NCI-H446 treated with DMSO at 0.1 percent for 48 hours (cell line): ENCODE data around the gene TBL2.
"Not testable (repeated sequence)": the region's sequence is repeated elsewhere in the genome, so short reads cannot be mapped to it uniquely, and the experiment has no call there.

ENCODE experiments used
- DNase-seq: peaks from one replicate; lab custom pipeline; 2025; lab: John Stamatoyannopoulos, UW

TBL2 gene

GRCh38 chr7:73578342-73579128 lies at the start of gene TBL2:
TSS of gene TBL2 (minus strand) at chr7:73578579. CDS start at chr7:73578549, 30 bp downstream.
- peak; percentile 88 for DNase-seq

GRCh38 chr7:73626814-73627213 lies 48.4 kb upstream of the TBL2 start:
- DNase-seq, result peak; percentile 36

- DNase-seq, result no peak
Measured at GRCh38 chr7:73625276-73625675, 46.9 kb upstream of the TBL2 start.

- DNase-seq, result no peak
Measured at GRCh38 chr7:73624669-73625001, 46.3 kb upstream of the TBL2 start.

- no peak for DNase-seq
Measured at GRCh38 chr7:73623798-73624668, 45.7 kb upstream of the TBL2 start, which contains the start of gene MLXIPL. TSS of gene MLXIPL (minus strand) at chr7:73624522. CDS start at chr7:73624492, 30 bp downstream.

GRCh38 chr7:73622909-73623797 lies 44.8 kb upstream of the TBL2 start:
- DNase-seq, result no peak

- no peak for DNase-seq
Measured at GRCh38 chr7:73622527-73622908, 44.1 kb upstream of the TBL2 start.

- DNase-seq, result no peak
Measured at GRCh38 chr7:73621168-73622063, 43.0 kb upstream of the TBL2 start.

- not testable (repeated sequence) for DNase-seq
Measured at GRCh38 chr7:73619394-73619793, 41.0 kb upstream of the TBL2 start.

- no peak for DNase-seq
Measured at GRCh38 chr7:73618538-73618937, 40.2 kb upstream of the TBL2 start.

GRCh38 chr7:73617520-73617919 lies 39.1 kb upstream of the TBL2 start:
- not testable (repeated sequence) for DNase-seq

GRCh38 chr7:73615886-73616285 lies 37.5 kb upstream of the TBL2 start:
- peak; percentile 19 for DNase-seq

GRCh38 chr7:73614937-73615336 lies 36.6 kb upstream of the TBL2 start:
- not testable (repeated sequence) for DNase-seq

- no peak for DNase-seq
Measured at GRCh38 chr7:73613954-73614735, 35.8 kb upstream of the TBL2 start.

GRCh38 chr7:73612598-73613269 lies 34.4 kb upstream of the TBL2 start:
- no peak for DNase-seq

- no peak for DNase-seq
Measured at GRCh38 chr7:73611017-73611555, 32.7 kb upstream of the TBL2 start.

GRCh38 chr7:73610105-73610504 lies 31.7 kb upstream of the TBL2 start:
- no peak for DNase-seq

- DNase-seq, result not testable (repeated sequence)
Measured at GRCh38 chr7:73607692-73607983, 29.3 kb upstream of the TBL2 start.
